Stimulated activated CD8-positive, alpha-beta memory T cell treated with anti-CD3 and anti-CD28 coated beads, Interleukin-12 subunit alpha, Interleukin-12 subunit beta, amount 100 ng/mL, for 1 hour (primary cell): ENCODE measurements around the gene CORO7.

Experiments
- DNase-seq: peaks from one replicate; pipeline ENCODE4 v3.0.0-alpha.2; 2020; ENCODE audit warnings: low read depth

CORO7 gene

GRCh38 chr16:4426021-4426684 lies 9.8 kb upstream of the CORO7 start:
- no peak for DNase-seq

DNA sequence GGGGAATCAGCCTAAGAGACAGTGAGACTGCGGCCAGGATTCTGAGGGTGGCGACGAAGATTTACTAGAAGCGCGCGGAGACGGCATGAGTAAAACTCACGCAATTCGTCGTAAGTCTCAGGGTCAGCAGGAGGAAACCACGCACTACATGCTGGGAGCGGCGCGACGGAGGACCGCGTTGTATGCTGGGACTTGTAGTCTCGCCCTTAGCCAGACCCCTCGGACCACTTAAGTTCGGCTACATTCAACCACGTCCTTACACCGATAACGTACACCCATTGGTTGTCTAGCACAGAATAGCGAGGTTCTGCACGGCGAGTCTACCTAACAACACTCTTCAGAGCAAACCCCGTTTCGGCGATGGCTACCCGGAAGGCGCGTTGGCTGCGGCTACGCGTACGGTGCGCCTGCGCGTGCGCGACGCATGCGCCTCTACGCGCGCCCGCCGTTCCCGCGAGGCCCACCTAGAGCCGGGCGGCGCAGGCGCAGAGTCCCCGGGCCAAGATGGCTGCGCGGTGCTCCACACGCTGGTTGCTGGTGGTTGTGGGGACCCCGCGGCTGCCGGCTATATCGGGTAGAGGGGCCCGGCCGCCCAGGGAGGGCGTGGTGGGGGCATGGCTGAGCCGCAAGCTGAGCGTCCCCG lies 9.1 kb upstream of the CORO7 start, which contains the start of gene DNAJA3:
Gene DNAJA3 (plus strand): TSS at position 491 of the 643 bp plus-strand sequence. CDS start 14 bp downstream, at position 505.
- DNase-seq, result peak; percentile 87

- DNase-seq, result no peak
Observed at GRCh38 chr16:4420505-4421105, 4.2 kb upstream of the CORO7 start.

DNA sequence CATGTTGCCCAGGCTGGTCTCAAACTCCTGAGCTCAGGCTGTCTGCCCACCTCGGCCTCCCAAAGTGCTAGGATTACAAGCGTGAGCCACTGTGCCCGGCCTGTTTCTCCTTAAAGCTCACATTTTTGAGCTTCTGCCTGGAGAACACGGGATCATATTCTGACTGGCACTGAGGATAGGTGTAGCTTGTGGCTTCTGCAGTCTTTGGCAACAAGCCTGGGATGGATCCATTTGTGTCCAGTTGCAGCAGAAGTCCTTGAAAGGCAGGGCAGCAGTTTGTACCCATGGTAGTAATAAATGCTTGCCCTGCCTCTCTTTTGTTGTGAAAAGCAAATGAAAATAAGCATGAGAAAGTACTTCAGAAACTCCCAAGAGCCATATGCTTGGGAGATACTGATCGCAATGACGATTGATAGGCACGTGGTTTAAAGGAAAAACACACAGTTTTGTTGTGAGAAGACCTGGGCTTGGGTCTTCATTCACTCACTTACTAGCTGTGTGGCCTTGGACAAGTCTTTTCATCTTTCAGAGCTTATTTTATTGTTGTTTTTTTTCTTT lies 3.1 kb upstream of the CORO7 start:
- DNase-seq, result no peak

- DNase-seq, result peak; percentile 36
Observed at GRCh38 chr16:4415538-4416199, 727 bp downstream of the CORO7 start.

DNA sequence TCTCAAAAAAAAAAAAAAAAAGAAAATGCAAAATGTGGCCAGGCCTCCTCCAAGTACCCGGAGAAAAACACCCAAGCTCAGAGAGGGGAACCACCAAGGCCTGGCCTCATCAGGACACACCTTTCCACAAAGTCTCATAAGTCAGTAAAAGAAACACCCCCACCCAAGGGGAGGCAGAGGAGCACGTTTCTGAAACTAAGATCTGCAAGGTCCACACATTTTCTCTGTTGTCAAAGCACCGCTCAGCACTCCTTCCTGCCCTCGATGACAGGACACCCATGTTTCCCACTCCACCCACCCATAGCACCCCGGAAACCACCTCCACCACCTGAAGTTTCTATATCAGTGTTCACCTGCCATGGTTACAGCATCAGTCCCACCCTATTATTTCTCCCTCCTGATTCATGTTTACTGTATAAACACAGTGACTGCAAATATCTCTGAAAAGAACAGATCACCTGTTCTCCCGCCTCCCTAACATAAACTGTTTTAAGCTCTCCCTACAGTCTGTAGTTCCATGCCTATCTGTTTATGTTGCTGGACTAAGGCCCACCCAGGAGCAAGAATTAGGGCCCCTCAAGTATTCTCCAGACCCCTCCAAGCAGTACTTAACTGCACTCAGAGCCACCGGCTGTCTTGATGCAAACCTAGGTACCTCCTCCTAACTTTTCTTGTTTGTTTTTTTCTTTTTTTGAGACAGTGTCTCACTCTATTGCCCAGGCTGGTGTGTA lies 2.0 kb downstream of the CORO7 start:
- peak; percentile 60 for DNase-seq

- DNase-seq, result no peak
Observed at GRCh38 chr16:4412854-4413253, 3.5 kb downstream of the CORO7 start.

DNA sequence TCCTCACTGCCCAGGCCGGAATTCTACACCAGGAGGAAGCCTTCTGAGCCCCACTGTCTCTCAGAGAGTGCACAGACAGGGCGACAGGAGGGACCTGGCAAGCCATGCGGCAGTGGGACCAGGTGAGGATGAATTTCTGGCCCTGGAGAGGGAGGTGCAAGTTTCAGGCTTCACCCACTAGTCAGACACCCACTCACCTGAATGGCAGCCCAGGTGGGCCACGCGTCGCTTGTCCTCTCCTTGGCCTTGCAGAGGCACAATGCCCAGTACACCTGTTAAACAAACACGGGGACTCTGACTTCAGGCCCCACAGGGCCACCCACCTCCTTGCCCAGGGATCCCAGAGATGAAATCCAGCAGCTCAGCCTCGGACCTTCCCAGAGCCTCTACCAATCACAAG lies 4.2 kb downstream of the CORO7 start:
- DNase-seq, result no peak

DNA sequence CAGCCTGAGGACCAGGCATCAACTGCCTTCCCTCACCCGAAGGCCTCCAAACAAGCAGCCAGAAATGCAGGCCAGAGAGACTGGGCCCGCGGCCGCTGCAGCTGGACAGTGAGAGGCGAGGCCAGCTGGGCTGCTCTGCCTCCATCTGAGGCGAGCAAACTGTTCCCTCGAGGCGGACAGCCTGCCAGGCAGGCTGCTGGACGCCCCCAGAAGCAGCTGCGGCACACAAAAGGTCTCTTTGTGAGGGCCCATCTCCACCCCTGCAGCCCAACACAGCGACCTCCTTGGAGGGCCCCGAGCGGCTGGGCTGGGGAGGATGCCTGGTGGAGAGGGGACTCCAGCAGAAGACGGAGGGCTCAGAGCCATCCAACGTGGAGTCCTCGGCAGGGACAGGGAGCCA lies 4.7 kb downstream of the CORO7 start:
- DNase-seq, result no peak

GRCh38 chr16:4410335-4411075 lies 5.9 kb downstream of the CORO7 start:
- no peak for DNase-seq

GRCh38 chr16:4409081-4409932 lies 7.1 kb downstream of the CORO7 start:
- DNase-seq, result no peak

DNA sequence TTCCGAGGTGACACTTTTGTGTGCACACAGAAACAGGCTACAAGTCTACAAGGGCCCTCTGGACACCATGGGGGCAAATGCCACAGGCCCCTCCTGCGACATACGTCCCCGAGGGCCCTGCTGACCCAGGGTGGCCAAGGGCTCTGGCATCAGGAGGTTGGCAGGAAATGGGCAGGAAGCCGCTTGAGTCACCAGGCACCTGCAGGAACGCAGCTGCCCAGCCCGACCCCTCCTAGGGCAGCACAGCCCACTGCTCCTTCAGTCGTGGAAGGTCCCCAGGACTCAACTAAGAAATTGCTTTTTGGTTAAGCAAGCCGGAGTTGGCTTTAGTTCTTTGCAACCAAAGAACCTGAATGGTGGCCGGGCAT lies 8.1 kb downstream of the CORO7 start:
- no peak for DNase-seq

- DNase-seq, result no peak
Observed at GRCh38 chr16:4407543-4408322, 8.7 kb downstream of the CORO7 start.

- no peak for DNase-seq
Observed at GRCh38 chr16:4404967-4405696, 11.3 kb downstream of the CORO7 start.

DNA sequence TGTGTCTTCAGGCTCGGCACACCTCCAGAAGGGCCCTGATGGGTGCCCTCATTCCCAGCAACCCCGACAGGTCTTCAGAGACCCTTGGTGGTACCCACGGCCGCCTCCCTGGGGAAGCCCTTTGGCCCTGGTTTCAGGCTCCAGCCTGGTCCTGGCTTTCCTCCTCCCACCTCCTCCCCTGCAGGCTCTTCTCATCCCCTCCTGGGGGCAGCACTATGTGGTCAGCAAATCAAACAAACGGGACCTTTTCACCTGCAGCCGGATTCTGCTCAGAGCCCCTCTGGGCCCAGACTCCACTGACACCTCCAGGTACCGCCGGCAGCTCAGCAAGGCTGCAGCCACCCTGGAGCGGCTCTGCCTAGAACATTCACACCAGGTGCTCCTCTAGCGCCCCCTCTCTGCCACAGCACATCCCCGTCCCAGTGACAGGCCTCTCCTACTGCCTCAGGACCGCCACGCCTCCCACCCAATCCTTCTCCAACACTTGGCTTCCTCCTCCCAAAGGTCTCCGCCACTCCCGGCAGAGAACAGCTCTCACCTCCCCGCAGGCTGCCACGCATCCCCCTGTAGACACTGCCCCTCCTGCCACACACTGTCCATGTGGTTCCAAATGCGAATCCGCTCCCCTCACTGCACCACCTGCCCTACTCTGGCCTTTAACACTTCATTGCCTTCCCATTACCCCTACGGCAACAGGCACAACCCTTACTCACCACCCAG lies 12.0 kb downstream of the CORO7 start:
- DNase-seq, result no peak

GRCh38 chr16:4403133-4403949 lies 13.1 kb downstream of the CORO7 start:
- no peak for DNase-seq

DNA sequence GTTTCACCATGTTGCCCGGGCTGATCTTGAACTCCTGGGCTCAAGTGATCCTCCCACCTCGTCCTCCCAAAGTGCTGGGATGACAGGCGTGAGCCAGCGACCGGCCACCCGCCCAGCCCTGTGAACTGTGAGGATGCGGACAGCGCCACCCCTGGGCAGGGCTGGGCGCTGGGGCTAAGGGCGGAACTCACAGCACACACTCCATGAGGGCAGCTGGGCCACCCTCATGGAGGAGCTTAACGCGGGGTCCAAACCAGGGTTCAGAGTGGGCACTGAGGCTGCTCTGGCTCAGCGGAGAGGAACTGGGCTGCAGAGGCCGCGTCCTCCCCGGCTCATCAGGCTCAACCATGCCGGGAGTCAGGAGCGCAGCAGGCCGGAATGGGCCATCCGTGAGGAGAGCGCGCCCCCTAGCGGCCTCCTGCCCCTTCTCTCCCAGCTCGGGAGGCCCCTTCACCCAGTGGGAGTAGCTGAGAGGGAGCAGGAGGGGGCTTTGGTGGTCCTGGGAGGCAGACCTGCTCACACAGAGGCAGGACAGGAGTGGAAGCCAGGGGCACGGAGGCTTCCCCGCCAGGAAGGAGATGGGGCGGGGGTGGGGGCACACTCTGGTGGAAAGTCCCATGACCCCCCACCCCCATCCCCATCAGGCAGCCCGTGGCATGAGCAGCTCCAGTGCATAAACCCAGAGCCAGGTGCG lies 13.8 kb downstream of the CORO7 start:
- peak; percentile 42 for DNase-seq
